CD4-positive, alpha-beta memory T cell (primary cell): ENCODE data around the gene CST11. TPM values are rescaled to one million over a fixed set of nuclear protein-coding genes. Genes with fewer than 3 reads are reported as not detected.

ENCODE experiments used
- CTCF ChIA-PET: fragments of 350-600 bp; sonication (Branson Sonifier 250); formaldehyde crosslinking; loops from one replicate; lab custom pipeline; 2021; ENCODE audit warnings: inconsistent platforms; ENCODE audit not compliant: partially characterized antibody; lab: Charles Lee
- POLR2A ChIA-PET: fragments of 350-600 bp; sonication (Branson Sonifier 250); formaldehyde crosslinking; loops from one replicate; lab custom pipeline; 2021; ENCODE audit not compliant: partially characterized antibody; lab: Charles Lee
- DNase-seq, 5 donors: peaks; one replicate each; pipeline versions ENCODE4 v3.0.0 to v3.0.0-alpha.2; 2020 to 2022; ENCODE audit warnings: mixed read lengths in 1 of 5
- H3K27ac ChIP-seq: one replicate; pipeline ENCODE4 v1.7.0; 2013; ENCODE audit warnings: low read depth, low read length
- H3K27me3 ChIP-seq: 2 replicates; pipeline ENCODE4 v1.7.0; 2013; ENCODE audit warnings: mild to moderate bottlenecking, low read length, moderate library complexity; ENCODE audit not compliant: insufficient read depth
- H3K36me3 ChIP-seq: 2 replicates; pipeline ENCODE4 v1.7.0; 2013; ENCODE audit warnings: mild to moderate bottlenecking, low read length, moderate library complexity; ENCODE audit not compliant: insufficient read depth
- H3K4me1 ChIP-seq: 2 replicates; pipeline ENCODE4 v1.7.0; 2013; ENCODE audit warnings: mild to moderate bottlenecking, low read length, moderate library complexity; ENCODE audit not compliant: insufficient read depth
- H3K4me3 ChIP-seq, 2 donors: one replicate each; pipeline ENCODE4 v1.7.0; 2013; ENCODE audit warnings: low read length in 2 of 2, mild to moderate bottlenecking in 1 of 2
- H3K9me3 ChIP-seq, 2 donors: one replicate each; pipeline ENCODE4 v1.7.0; 2013; ENCODE audit warnings: low read length in 2 of 2, control low read depth in 1 of 2; ENCODE audit not compliant: control insufficient read depth in 1 of 2
- H3K27ac Mint-ChIP-seq, 7 donors: one replicate each; pipeline ENCODE4 v1.8.0; 2020 to 2021; ENCODE audit warnings: mixed read lengths in 7 of 7, mild to moderate bottlenecking in 6 of 7, inconsistent platforms in 3 of 7, moderate library complexity in 3 of 7
- H3K27me3 Mint-ChIP-seq, 2 donors: one replicate each; pipeline ENCODE4 v1.8.0; 2020 to 2021; ENCODE audit warnings: mixed read lengths in 2 of 2
- H3K36me3 Mint-ChIP-seq, 2 donors: one replicate each; pipeline ENCODE4 v1.8.0; 2020 to 2021; ENCODE audit warnings: mixed read lengths in 2 of 2, inconsistent platforms in 1 of 2, mild to moderate bottlenecking in 1 of 2
- H3K4me1 Mint-ChIP-seq, 4 donors: one replicate each; pipeline ENCODE4 v1.8.0; 2020 to 2021; ENCODE audit warnings: mixed read lengths in 4 of 4, mild to moderate bottlenecking in 1 of 4
- H3K4me3 Mint-ChIP-seq, 8 donors: one replicate each; pipeline ENCODE4 v1.8.0; 2020 to 2021; ENCODE audit warnings: mixed read lengths in 8 of 8, mild to moderate bottlenecking in 7 of 8, moderate library complexity in 6 of 8, inconsistent platforms in 3 of 8
- H3K9me3 Mint-ChIP-seq, 8 donors: one replicate each; pipeline ENCODE4 v1.8.0; 2020 to 2021; ENCODE audit warnings: mixed read lengths in 8 of 8, mild to moderate bottlenecking in 5 of 8, inconsistent platforms in 3 of 8, moderate library complexity in 1 of 8
- intact Hi-C: fragments of 100-400 bp; cut with micrococcal nuclease; formaldehyde crosslinking; loops from one replicate; pipeline ENCODE4 v1.15.1; 2023
- polyA plus RNA-seq, 2 donors: library from polyadenylated mRNA; unstranded; fragments of 300-500 nt; fragmentation: Illumina TruSeq; gene quantifications; one replicate each; pipeline ENCODE4 v1.2.3, GENCODE V29; 2021
- total RNA-seq, 2 experiments: library from RNA; stranded (reverse); gene quantifications; one replicate each; pipeline ENCODE4 v1.2.3, GENCODE V29; 2021

Gene CST11
- total and polyA plus RNA-seq, 4 experiments from 2014 or later = not detected

- Mint-ChIP-seq H3K27me3 (peaks cover 2 to 14% of the 10 kb centered on the region in 2 donors), H3K4me1 (peaks cover 4 to 11% (median 8%) of the 10 kb centered on the region in 4 donors), H3K27ac (peak overlapping the region in 1 of 7 donors; percentile 71), H3K4me3 (no peak overlapping the region), H3K36me3 (no peaks in the 10 kb centered on the region), H3K9me3 (peaks cover 0 to 2% (median 0%) of the 10 kb centered on the region in 8 donors)
- CTCF ChIA-PET = interaction anchor here (1.5 kb wide), 1 partner anchor 12 kb away, joined by 3 read pairs; no protein-coding TSS in a partner anchor
- Histone ChIP-seq H3K27ac (no peak overlapping the region), H3K4me1 (no peaks in the 10 kb centered on the region), H3K36me3 (no peaks in the 10 kb centered on the region), H3K4me3 (no peak overlapping the region), H3K27me3 (no peaks in the 10 kb centered on the region), H3K9me3 (no peaks in the 10 kb centered on the region)
- DNase-seq = no peak
- intact Hi-C loops = no loop called here
- POLR2A ChIA-PET = no interaction called here
Measured at GRCh38 chr20:23455639-23456038, 3.0 kb upstream of the CST11 start.

- H3K27me3 ChIP-seq = no peaks in the 10 kb centered on the region
- ChIA-PET POLR2A (no interaction called here), CTCF (interaction anchor here (0.6 to 1.0 kb wide), 3 partner anchors 10 to 14 kb away, joined by 3 read pairs; no protein-coding TSS in a partner anchor)
- no peak for DNase-seq
- H3K9me3 ChIP-seq = no peaks in the 10 kb centered on the region
- intact Hi-C loops = no loop called here
- Mint-ChIP-seq H3K36me3 (no peaks in the 10 kb centered on the region), H3K27me3 (peaks cover 2 to 13% of the 10 kb centered on the region in 2 donors), H3K4me1 (peaks cover 4 to 11% (median 8%) of the 10 kb centered on the region in 4 donors), H3K4me3 (no peak overlapping the region), H3K27ac (no peak overlapping the region), H3K9me3 (peaks cover 0 to 2% (median 0%) of the 10 kb centered on the region in 8 donors)
- H3K36me3 ChIP-seq = no peaks in the 10 kb centered on the region
- H3K4me1 ChIP-seq = no peaks in the 10 kb centered on the region
- H3K27ac ChIP-seq = no peak overlapping the region
- H3K4me3 ChIP-seq = no peak overlapping the region
Measured at GRCh38 chr20:23454816-23455215, 2.1 kb upstream of the CST11 start.

- Mint-ChIP-seq H3K9me3 (peaks cover 0 to 2% (median 0%) of the 10 kb centered on the region in 8 donors), H3K27ac (no peak overlapping the region), H3K36me3 (no peaks in the 10 kb centered on the region), H3K4me3 (no peak overlapping the region), H3K27me3 (peaks cover 2 to 9% of the 10 kb centered on the region in 2 donors), H3K4me1 (peaks cover 4 to 11% (median 8%) of the 10 kb centered on the region in 4 donors)
- no peak overlapping the region for H3K27ac ChIP-seq
- no peak overlapping the region for H3K4me3 ChIP-seq
- no peaks in the 10 kb centered on the region for H3K36me3 ChIP-seq
- CTCF ChIA-PET = interaction anchor here (0.6 to 3.2 kb wide), 3 partner anchors 9 to 13 kb away, joined by 3 to 12 read pairs (median 3); no protein-coding TSS in a partner anchor
- POLR2A ChIA-PET = no interaction called here
- no peaks in the 10 kb centered on the region for H3K9me3 ChIP-seq
- H3K4me1 ChIP-seq = no peaks in the 10 kb centered on the region
- intact Hi-C loops = no loop called here
- H3K27me3 ChIP-seq = no peaks in the 10 kb centered on the region
- DNase-seq = no peak
Measured at GRCh38 chr20:23453549-23454543, 1.2 kb upstream of the CST11 start.

- no peaks in the 10 kb centered on the region for H3K9me3 ChIP-seq
- H3K4me3 Mint-ChIP-seq = no peak overlapping the region
- no peak overlapping the region for H3K27ac ChIP-seq
- no peaks in the 10 kb centered on the region for H3K27me3 ChIP-seq
- DNase-seq = no peak
- no peaks in the 10 kb centered on the region for H3K36me3 Mint-ChIP-seq
- ChIA-PET CTCF (interaction anchor here (3.2 kb wide), 1 partner anchor 10 kb away, joined by 12 read pairs; no protein-coding TSS in a partner anchor), POLR2A (no interaction called here)
- intact Hi-C loops = no loop called here
- H3K4me1 Mint-ChIP-seq = peaks cover 4 to 10% (median 8%) of the 10 kb centered on the region in 4 donors
- peaks cover 0 to 2% (median 0%) of the 10 kb centered on the region in 8 donors for H3K9me3 Mint-ChIP-seq
- no peaks in the 10 kb centered on the region for H3K36me3 ChIP-seq
- H3K4me1 ChIP-seq = no peaks in the 10 kb centered on the region
- no peak overlapping the region for H3K4me3 ChIP-seq
- no peak overlapping the region for H3K27ac Mint-ChIP-seq
- H3K27me3 Mint-ChIP-seq = peaks cover 2 to 9% of the 10 kb centered on the region in 2 donors
Measured at GRCh38 chr20:23451956-23452487, 654 bp downstream of the CST11 start.

DNA sequence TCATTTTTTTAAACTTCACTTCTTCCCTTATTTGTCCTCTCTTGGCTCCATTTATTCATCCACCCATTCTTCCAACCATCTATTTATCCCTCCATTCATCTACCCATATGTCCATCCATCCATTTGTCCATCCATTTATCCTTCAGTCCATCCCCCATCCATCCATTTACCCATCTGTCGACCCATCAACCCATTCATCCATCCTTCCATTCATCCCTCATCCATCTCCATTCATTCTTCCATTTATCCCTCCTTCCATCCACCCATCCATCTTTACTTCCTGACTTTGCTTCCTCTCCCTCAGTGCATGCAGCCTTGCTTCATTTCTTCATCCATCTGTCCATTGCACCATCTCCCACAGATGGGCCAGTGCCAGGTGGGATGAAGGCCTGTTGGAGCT is 1.8 kb downstream of the CST11 start:
- no peaks in the 10 kb centered on the region for H3K36me3 ChIP-seq
- no peaks in the 10 kb centered on the region for H3K27me3 ChIP-seq
- ChIA-PET CTCF (interaction anchor here (3.2 kb wide), 1 partner anchor 9 kb away, joined by 12 read pairs; no protein-coding TSS in a partner anchor), POLR2A (no interaction called here)
- H3K9me3 Mint-ChIP-seq = peaks cover 0 to 2% (median 0%) of the 10 kb centered on the region in 8 donors
- peaks cover 2% of the 10 kb centered on the region in 2 donors for H3K27me3 Mint-ChIP-seq
- no peak for DNase-seq
- H3K4me1 Mint-ChIP-seq = peaks cover 0 to 1% (median 1%) of the 10 kb centered on the region in 4 donors
- intact Hi-C loops = no loop called here
- no peaks in the 10 kb centered on the region for H3K36me3 Mint-ChIP-seq
- no peak overlapping the region for H3K4me3 Mint-ChIP-seq
- no peak overlapping the region for H3K4me3 ChIP-seq
- H3K27ac ChIP-seq = no peak overlapping the region
- H3K9me3 ChIP-seq = no peaks in the 10 kb centered on the region
- H3K4me1 ChIP-seq = no peaks in the 10 kb centered on the region
- H3K27ac Mint-ChIP-seq = peak overlapping the region in 1 of 7 donors; percentile 34

GRCh38 chr20:23449421-23449820 is 3.3 kb downstream of the CST11 start:
- Mint-ChIP-seq H3K4me1 (no peaks in the 10 kb centered on the region), H3K27ac (no peak overlapping the region), H3K27me3 (peaks cover 0 to 2% of the 10 kb centered on the region in 2 donors), H3K4me3 (no peak overlapping the region), H3K36me3 (no peaks in the 10 kb centered on the region), H3K9me3 (no peaks in the 10 kb centered on the region)
- H3K27ac ChIP-seq = no peak overlapping the region
- POLR2A ChIA-PET = no interaction called here
- intact Hi-C loops = no loop called here
- H3K4me3 ChIP-seq = no peak overlapping the region
- H3K27me3 ChIP-seq = no peaks in the 10 kb centered on the region
- H3K9me3 ChIP-seq = no peaks in the 10 kb centered on the region
- H3K36me3 ChIP-seq = no peaks in the 10 kb centered on the region
- CTCF ChIA-PET = interaction anchor here (1.4 kb wide), 1 partner anchor 13 kb away, joined by 3 read pairs; no protein-coding TSS in a partner anchor
- no peaks in the 10 kb centered on the region for H3K4me1 ChIP-seq
- DNase-seq = no peak

DNA sequence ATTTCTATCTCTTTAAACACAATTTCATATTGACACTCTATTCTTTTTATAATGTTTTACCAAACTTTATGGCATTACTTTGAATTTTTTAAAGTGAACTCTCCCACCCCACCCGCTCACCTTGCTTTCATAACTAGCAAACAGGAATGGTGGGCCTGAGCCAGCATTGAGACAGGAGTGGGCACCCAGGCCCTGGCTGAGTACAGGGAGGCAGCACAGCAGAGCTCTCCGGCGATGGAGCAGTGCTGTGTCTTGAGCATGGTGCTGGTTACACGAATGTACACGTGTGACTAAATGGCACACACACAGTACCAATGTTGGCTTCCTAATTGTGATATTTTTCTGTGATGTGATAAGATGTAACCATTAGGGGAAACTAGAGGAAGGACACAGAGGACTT is 4.5 kb downstream of the CST11 start:
- Histone ChIP-seq H3K4me1 (no peaks in the 10 kb centered on the region), H3K36me3 (no peaks in the 10 kb centered on the region), H3K27me3 (no peaks in the 10 kb centered on the region), H3K4me3 (no peak overlapping the region), H3K27ac (no peak overlapping the region), H3K9me3 (no peaks in the 10 kb centered on the region)
- Mint-ChIP-seq H3K27me3 (peaks cover 0 to 2% of the 10 kb centered on the region in 2 donors), H3K27ac (no peak overlapping the region), H3K9me3 (no peaks in the 10 kb centered on the region), H3K4me1 (no peaks in the 10 kb centered on the region), H3K36me3 (no peaks in the 10 kb centered on the region), H3K4me3 (no peak overlapping the region)
- CTCF ChIA-PET = no interaction called here
- intact Hi-C loops = no loop called here
- DNase-seq = no peak
- POLR2A ChIA-PET = no interaction called here
